Activated CD4-positive, alpha-beta T cell treated with anti-CD3 and anti-CD28 coated beads, Interleukin-2, Interleukin-4, amounts not matched to agents 100 ng/mL and 50 ng/mL, durations not matched to agents 16 hours and 8 hours (primary cell): Measurements from ENCODE around the gene ADRA1B.
A peak's percentile ranks its signal among the peaks of the same experiment; 100 is the strongest.

ENCODE experiments used
- DNase-seq: peaks from one replicate; pipeline ENCODE4 v3.0.0-alpha.2; 2020; ENCODE audit warnings: low spot score

The ADRA1B gene

GRCh38 chr5:159915904-159916840, at the start of gene ADRA1B:
TSS of gene ADRA1B (plus strand) at chr5:159916482. CDS start at chr5:159916906, 424 bp downstream.
- peak; percentile 18 for DNase-seq

DNA sequence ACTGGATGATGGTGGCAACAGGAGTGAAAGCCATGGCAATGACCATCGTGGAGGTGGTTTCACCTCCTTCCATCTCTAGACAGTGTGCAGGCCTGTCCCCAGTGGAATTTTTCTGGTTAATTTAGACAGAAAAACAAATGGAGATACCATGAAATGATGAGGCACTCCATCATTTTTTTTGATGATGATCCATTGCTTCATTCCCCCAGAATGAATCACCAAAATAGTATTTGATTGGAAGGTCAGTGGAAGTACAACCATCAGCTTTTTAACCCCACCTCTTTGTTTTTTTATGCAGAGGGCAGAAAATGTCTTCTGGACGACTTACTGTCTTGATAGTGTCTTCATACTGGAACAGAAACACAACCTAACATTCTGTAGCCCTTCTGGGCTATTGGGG, 42.6 kb upstream of the ADRA1B start:
- no peak for DNase-seq

DNA sequence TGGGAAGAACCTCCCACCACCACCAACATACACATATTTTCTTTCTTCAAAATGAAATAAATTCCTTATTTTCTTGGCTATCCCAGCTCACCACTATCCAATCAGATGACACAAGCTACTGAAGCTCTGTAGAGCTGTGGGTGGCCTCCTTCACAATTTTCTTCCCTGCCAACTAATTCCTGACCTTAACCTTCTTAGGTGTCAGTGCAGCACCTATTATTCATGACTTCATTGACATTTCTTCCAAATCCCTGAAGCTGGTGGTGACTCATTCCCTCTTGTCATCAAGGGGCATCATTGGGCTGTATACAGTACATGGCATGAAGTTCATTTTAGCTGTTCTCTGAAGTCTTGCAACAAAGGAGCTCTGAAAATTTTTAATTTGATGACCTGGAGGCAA, 42.0 kb upstream of the ADRA1B start:
- no peak for DNase-seq

- no peak for DNase-seq
These were observed 39.3 kb upstream of the ADRA1B start for GRCh38 chr5:159877016-159877415.

GRCh38 chr5:159877894-159878448, 38.3 kb upstream of the ADRA1B start:
- DNase-seq, result no peak

GRCh38 chr5:159878988-159879471, 37.3 kb upstream of the ADRA1B start:
- DNase-seq, result no peak

DNA sequence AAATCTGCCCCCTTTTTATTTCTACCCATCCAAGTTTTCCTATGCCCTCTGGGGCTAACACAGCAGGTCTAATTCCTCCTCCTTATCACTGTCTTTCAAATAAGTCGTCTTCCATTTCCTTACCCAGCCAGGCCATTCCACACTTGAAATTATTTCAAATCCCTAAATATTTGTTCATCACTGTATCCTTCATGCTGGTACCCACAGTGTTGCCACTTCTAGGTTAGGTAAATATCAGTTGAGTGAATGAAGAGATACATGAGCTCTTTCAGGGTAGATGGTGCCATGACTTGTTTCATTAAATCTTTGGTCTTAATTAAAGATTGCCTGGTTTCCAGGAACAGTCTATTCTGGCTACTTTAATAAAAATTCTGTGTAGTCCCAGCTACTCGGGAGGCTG, 35.6 kb upstream of the ADRA1B start:
- no peak for DNase-seq

DNA sequence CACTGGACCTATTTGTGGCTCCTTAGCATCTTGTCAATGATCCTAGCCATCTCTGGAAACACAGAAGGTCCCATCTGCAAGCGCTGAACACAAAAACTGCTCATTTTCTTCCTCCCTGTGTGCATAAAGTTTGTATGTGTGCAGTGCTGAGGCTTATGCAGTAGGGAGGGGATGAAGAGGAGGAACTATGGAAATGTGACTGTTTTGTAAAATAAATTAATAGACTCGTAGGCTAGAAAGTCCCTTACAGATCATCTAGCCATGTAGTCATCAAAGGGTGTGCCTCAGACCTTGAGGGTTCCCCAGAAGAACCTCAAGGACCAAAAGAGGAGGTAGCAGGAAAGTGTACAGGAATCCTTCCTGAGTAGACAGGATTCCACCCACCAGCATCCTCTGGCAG, 34.3 kb upstream of the ADRA1B start:
- DNase-seq, result no peak

GRCh38 chr5:159883522-159883950, 32.7 kb upstream of the ADRA1B start:
- DNase-seq, result no peak

- DNase-seq, result no peak
These were observed 31.2 kb upstream of the ADRA1B start for GRCh38 chr5:159884917-159885620.

GRCh38 chr5:159886296-159886695, 30.0 kb upstream of the ADRA1B start:
- DNase-seq, result no peak

GRCh38 chr5:159887050-159887449, 29.2 kb upstream of the ADRA1B start:
- DNase-seq, result no peak

- no peak for DNase-seq
These were observed 27.4 kb upstream of the ADRA1B start for GRCh38 chr5:159888860-159889259.

DNA sequence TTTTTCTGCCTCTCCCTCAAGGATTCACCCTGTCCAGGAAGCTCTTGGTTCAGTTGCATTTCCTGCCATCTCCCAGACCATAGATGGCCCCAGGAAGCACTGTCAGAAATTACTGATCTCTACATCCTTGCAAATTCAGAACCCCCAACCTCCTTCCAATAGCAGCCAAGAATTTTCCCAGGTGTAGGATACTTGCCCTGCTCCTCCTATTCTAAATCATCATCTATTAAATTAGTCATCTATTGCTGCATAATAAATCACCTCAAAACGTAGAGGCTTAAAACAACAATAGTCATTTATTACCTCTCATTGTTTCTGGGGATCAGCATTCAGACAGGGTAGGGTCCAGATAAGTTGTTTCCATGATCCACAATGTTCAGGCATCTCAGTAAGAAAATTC, 26.1 kb upstream of the ADRA1B start:
- no peak for DNase-seq

DNA sequence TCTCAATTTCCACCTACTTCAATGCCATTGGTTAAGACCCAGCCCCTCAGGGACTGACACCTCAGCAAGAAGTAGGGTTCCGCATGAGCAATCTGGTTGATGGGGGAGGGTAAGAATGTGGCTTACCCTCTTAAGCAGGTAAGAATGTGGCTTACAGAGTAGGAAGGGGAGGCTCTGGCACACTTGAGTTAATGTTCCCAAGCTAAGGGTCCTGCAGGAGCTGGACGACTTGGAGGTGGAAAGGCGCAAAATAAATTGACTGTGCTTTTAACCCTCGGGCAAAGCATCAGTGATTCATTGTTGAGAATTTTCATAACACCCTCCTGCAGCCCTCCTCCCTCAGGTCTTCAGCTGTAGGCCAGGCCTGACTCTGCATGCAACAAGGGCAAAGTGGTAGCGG, 24.9 kb upstream of the ADRA1B start:
- DNase-seq, result no peak

- DNase-seq, result no peak
These were observed 23.1 kb upstream of the ADRA1B start for GRCh38 chr5:159893040-159893695.

DNA sequence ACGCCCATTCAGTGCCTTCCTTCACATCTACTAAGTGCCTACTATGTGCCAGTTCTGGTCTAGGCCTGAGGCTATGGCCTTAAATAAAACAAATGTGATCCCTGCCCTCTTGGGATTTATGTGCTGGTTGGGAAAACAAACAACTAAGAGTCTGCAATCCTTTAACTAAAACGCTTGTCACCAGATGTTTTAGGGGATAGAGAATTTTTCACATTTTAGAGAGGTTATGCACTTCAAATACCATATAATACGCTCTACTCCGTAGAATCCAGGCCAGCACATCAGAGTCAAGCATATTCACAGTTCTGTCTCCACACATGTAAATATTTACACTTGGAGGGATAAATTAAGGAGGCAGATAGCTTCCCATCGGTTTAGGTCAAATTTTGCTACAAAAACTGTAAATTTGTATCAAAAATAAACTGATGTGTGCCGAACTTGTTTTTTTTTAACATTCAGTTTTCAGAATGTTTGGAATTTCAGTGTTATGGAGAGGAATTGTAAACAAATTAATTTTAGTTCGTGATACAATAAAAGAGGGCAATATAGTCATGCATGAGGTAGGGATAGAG, 22.0 kb upstream of the ADRA1B start:
- no peak for DNase-seq

GRCh38 chr5:159897786-159898393, 18.4 kb upstream of the ADRA1B start:
- no peak for DNase-seq

GRCh38 chr5:159899067-159900049, 16.9 kb upstream of the ADRA1B start:
- DNase-seq, result no peak

- DNase-seq, result no peak
These were observed 15.0 kb upstream of the ADRA1B start for GRCh38 chr5:159901308-159901707.
